AG10803 (cell line): ENCODE data around the gene DPH1.

ENCODE experiments used
- DNase-seq: peaks from one replicate; pipeline ENCODE4 v3.0.0; 2010; ENCODE audit warnings: low read depth
- H3K4me3 ChIP-seq: 2 replicates; pipeline ENCODE4 v1.5.1; 2011; ENCODE audit warnings: mild to moderate bottlenecking, low read length, control low read depth
- TF ChIP-seq, protein P1 (sequence below): conservative IDR thresholded peaks from 2 replicates; pipeline ENCODE4 v1.5.1; 2011; ENCODE audit warnings: mild to moderate bottlenecking, low read length, control low read depth, inconsistent platforms

DPH1 gene

DNA sequence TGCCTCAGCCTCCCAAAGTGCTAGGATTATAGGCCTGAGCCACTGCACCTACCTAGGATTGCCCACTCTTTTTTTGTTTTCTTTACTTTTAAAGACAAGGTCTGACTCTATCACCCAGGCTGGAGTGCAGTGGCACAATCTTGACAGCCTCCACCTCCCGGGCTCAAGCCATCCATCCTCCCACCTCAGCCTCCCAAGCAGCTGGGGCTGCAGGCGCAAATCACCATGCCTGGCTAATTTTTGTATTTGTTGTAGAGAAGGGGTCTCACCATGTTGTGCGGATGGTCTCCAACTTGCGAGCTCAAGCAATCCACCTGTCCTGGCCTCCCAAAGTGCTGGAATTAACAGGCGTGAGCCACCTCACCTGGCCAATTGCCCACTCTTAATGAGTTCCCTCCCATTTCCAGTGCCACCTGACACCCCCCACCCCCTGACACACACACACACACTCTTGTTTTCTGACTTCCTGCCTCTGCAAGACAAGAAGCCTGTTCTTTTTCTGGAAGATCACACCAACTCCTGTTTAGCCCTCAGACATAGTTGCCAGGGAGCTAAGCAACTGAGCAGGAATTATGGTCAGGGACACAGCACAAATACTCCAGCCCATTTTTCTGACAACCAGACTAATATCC lies 14.4 kb downstream of the DPH1 start:
- no peak overlapping the region for H3K4me3 ChIP-seq
- TF ChIP-seq, protein P1, sequence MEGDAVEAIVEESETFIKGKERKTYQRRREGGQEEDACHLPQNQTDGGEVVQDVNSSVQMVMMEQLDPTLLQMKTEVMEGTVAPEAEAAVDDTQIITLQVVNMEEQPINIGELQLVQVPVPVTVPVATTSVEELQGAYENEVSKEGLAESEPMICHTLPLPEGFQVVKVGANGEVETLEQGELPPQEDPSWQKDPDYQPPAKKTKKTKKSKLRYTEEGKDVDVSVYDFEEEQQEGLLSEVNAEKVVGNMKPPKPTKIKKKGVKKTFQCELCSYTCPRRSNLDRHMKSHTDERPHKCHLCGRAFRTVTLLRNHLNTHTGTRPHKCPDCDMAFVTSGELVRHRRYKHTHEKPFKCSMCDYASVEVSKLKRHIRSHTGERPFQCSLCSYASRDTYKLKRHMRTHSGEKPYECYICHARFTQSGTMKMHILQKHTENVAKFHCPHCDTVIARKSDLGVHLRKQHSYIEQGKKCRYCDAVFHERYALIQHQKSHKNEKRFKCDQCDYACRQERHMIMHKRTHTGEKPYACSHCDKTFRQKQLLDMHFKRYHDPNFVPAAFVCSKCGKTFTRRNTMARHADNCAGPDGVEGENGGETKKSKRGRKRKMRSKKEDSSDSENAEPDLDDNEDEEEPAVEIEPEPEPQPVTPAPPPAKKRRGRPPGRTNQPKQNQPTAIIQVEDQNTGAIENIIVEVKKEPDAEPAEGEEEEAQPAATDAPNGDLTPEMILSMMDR: no peak
- no peak for DNase-seq

DNA sequence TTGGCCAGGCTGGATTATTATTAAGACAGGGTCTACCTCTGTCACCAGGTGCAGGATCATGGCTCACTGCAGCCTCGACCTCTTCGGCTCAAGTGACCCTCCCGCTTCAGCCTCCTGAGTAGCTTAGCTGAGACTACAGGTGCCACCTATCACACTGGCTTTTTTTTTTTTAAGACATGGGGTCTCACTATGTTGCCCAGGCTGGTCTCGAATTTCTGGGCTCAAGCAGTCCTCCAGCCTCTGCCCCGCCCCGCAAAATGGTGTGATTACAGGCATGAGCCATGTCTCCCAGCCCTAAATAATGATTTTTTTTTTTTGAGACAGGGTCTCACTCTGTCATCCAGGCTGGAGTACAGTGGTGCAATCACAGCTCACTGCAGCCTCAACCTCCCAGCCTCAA lies 17.6 kb downstream of the DPH1 start:
- H3K4me3 ChIP-seq: no peak overlapping the region
- no peak for DNase-seq
- TF ChIP-seq, protein P1: no peak

DNA sequence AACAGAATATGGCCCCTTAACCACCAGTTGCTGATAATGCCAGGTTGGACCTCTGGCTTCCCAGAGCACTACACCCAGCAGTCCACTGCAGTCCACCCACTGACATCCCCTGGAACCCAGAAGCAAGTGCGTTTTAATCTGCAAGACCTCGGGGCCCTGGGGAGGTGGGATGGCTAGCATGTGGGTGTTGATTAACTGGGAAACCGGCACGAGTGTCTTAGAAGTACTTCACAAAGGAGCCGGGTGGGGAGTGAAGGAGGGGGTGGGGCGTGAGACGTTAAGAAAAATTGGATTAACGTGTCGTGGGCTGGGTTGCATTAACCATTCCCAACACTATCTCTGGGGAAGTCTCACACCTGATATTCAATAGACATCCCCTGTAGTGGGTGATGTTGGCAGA lies 18.9 kb downstream of the DPH1 start:
- no peak for DNase-seq
- peak overlapping the region; percentile 77 for H3K4me3 ChIP-seq
- TF ChIP-seq, protein P1: no peak

DNA sequence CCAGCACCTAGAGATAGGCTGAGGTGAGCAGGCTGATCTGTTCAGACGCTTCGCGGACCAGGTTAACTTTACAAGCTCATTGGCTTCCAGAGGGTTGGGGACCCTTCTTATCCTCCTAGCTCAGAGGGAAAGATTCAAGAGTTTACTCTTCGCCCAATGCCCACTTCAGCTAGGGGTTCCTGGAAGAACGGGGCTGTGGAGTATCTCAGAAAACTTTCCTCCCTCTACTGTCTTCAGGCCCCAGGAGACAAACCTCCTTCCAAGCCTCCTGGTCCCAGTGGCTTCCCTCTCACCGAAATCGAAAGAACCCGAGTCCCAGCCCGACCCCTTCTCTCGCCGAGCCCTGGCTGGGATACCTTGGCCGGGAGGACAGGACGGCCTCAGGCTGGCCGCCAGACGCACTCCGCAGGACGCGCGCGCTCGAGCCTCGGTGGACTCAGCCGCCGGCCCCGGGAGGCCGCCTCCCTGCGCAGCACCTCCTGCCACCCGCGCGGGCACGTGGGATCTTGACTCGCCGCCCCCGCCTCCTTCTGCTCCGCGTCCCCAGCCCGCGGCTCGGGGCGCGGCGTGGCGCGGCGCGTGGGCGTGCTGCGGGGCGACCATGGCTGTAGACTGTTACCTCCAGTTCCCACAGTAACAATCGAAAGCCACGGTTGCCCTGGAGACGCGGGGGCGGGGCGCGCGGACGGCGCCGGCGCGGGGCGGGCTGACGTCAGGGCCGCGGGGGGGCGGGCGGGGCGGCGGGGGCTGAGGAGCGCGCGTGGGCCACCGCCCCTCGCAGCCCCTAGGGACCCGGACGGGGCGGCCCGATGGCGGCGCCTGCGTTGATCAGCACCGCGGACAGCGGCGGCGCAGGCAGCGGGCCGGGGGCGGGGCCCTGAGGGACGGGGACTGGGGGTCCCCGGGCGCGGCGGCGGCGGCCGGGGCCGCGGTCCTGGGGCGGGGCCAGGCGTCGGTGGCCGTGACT lies 19.7 kb downstream of the DPH1 start:
- TF ChIP-seq, protein P1: no peak
- peak; percentile 81 for DNase-seq
- peak overlapping the region; percentile 77 for H3K4me3 ChIP-seq

DNA sequence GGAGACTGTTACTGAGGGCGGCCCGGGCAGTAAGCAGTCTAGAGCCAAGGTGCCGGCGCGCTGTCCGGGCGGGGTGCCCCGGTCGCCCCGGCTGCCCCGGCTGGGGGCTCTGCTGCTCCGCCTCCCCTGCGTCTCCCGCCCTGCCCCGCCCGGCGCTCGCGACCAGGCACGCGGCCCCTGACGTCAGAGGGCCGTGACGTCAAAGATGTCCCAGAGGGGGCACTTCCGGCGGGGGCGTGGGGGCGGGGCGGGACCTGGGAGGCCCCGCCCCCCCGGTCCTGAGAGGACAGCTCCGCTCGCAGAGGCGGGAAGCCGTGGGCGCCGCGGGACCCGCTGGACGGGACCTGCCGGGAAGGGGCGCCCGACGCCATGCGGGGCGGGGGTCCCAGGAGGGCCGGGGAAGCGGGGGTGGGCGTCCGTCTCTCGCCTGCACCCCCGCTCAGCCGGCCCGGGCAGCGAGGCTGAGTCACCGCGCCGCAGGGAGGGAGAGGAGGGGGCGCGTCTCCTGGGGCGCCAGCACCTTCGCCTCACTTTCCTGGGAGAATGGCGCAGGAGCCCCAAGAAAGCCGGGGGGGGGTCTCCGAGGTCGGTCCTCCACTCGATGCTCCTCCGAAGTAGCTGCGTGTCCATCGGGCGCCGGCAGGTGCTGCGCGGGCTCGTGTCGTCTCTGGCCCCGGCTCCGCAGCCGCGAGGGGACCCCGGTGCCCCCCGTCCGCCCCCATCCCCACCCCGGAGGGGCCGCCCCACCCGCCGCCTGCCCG lies 20.5 kb downstream of the DPH1 start:
- TF ChIP-seq, protein P1: no peak
- peak; percentile 61 for DNase-seq
- H3K4me3 ChIP-seq: peak overlapping the region; percentile 49

DNA sequence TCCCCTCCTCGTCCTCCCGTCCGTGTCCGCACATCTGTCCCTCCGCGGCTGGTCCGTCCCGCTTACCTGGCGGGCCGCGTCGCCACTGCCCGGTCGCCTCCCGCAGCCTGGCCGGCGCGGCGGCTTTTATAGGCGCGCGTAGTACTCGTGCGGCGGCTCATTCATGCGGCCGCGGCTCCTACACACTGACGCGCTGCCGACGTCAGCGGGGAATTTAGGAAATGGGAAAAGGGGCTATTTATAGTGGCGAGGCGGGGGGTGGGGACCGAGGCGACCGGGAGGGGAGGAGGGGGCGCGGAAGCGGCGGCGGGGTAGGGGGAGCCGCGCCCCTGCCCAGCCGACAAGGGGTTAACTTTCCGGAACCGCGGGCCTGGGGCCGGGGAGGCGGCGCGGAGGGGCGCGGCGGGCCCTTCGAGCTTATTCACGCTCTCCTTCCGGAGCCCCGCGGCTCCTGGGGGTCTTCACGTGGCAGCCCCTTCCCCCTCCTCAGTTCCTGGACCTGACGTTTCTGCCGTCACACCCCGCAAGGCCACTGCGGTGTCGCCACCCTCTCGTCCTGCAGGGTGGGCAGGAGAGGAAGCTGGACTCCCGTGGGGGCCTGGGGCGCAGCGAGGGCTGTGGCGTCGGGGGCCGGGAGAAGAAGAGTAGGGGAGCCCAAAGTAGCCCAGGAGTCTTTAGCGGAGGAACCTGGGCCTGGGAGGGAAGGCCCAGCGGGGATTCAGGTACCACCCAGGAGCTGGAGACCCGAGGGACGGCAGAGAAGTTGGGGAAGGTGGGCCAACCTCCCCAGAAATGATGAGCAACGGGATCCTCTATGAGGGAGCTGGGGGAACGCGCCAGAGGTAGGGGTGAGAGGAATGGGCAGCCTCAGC lies 21.3 kb downstream of the DPH1 start:
- peak overlapping the region; percentile 5; the same call in 1 of the 2 replicates for H3K4me3 ChIP-seq

More for the DNA sequence above, 21.3 kb downstream of the DPH1 start:
- TF ChIP-seq, protein P1: no peak
- DNase-seq: no peak
